ENCODE measurements around the gene TRPM8.

The TRPM8 gene

DNA sequence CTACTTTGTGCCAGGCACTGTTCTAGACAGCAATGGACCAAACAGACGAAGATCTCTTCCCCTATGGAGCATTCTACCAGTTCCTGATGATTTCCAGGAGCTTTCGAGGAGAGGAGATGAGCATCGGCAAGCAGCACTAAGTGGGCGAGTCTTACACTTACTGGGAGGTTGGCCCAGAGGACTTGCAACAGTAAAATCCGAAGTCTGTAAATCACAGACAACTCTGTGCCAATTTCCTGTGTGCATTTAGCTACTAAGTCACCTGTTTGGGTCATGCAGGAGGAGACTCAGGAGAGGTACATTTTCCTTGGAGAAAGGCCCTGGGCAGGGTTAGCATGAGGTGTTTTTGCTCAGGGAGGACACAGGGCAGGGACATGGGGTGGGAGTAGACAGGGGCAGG lies 58.9 kb downstream of the TRPM8 start:
- DNase-seq (ENCODE audit: low read depth): no peak

DNA sequence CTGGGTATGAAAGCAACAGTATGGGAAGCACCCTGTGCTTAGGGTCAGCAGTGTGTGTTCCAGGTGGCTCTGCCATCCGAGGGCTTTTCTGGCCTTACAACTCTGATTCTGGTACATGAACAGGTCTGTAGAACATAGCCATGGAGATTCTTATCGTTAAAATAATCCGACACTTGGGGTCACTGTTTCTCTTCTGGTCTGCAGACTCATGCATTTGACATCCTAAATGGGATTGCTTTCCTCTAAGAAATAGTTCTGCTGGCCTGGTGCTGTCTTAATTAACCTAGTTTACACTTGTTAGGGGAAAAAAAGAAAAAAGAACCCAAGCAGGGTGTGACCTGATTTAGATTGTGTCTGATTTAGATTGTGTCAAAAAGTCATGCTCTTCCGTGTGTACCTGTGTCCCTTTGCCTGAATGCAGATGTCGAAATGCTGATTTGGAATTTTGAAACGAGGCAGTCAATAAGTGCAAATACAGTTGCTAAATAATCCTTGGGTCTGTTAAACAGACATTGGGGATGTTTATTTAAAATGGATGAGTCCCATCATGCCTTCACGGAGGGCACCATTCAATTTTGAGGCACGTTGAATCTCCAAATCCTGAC lies 59.6 kb downstream of the TRPM8 start:
- peak; percentile 1 for DNase-seq (ENCODE audit: low read depth)

DNA sequence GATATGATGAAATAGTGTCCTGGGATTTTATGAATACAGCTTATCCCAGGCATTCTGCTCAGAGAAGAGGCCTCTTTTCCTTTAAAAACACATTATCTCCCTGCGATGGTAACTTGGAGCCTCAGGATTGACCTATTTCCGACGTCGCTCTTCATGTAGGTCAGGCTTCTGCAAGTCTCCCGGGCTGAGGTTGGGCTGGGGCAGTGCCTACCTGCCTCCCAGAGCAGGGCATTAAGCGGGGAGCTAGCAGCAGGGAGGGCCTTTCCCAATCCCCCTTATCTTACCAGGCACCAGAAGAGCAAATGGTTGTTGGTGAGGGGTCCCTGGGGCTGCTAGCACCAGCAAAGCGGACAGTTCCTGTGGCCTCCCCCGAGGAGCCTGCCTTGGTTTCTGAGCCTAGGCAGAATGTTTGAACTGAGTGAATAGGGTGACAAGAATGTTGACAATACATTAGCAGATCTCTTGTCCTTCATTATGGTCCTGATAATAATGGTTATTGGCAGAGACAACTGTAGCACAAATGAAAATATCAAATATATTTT lies 60.2 kb downstream of the TRPM8 start:
- no peak for DNase-seq (ENCODE audit: low read depth)

DNA sequence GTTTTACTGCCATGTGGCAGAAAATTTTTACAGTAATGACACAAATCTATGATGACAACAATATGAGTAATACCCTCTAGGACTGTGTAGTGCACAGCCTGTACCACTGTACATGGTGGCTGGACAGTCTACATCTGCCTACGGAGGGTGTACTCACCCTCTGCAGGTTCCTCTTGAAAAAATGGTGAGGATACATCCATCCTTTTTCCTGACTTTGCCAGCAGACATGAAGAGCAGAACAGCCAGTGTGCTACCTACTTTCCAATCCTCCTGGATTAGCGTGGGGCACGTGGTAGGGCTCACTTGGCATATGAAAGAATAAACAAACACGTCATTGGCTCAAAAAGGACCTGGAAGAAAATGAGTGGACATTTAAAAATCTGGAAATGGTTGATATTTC lies 62.6 kb downstream of the TRPM8 start:
- DNase-seq (ENCODE audit: low read depth): no peak

DNA sequence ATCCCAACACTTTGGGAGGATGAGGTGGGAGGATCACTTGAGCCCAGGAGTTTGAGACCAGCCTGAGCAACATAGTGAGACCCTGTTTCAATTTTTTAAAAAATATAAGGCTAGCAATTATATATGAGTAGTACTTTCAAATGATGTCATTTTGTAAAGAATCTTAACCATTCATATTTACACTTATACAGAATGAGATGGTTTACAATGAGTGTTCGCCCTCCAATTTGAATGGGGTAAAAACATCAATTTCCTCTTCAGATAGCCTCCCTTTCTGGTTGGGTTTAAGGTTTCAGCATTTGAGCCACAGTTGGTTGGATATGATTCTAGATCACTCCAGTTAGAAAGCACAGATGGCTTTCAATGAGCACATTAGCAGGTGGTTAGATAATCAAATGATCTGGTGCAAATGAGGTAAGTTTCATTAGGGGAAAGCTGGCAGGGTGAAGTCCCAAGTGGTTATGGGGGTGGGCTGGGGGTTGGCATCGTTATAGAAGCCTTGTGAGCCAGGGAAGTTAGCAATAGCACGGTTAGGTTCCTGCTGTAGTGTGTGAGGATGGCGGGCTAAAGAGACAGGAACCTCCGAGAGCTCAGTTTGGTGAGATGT lies 63.9 kb downstream of the TRPM8 start:
- no peak for DNase-seq (ENCODE audit: low read depth)

DNA sequence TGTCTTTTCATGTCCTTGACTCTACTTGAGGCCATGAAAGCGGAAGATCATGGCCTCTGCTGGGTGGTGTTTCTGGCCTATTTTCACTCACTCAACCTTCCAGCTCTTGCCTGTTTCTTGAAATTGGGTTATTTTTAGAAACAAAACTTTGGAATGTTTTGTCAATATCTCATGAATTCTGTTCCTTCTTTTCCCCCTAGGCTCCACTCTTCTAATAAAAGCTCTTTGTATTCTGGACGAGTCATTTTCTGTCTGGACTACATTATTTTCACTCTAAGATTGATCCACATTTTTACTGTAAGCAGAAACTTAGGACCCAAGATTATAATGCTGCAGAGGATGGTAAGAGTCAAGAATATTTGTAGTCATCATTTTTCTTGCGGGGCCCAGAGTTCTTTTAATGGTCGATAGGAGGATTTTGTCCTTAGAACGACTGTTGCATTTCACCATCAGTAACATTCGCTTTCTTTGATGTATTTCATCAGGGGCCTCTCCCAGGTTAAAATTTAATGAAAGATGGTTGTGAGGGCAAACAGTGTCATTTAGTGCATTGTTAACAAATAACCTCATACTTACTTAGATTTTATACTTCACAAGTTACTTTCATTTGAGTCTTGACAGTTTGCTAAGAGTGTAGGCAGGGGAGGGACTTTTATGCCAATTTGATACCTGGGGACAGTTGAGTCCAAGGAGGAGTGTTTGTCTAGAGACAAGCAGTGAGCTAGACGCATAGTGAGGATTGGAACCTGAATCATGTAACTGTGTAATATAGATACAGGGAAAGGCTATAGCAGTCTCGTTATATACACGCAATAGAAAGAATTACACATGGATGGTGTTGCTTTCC lies 64.6 kb downstream of the TRPM8 start:
- no peak for DNase-seq (ENCODE audit: low read depth)

DNA sequence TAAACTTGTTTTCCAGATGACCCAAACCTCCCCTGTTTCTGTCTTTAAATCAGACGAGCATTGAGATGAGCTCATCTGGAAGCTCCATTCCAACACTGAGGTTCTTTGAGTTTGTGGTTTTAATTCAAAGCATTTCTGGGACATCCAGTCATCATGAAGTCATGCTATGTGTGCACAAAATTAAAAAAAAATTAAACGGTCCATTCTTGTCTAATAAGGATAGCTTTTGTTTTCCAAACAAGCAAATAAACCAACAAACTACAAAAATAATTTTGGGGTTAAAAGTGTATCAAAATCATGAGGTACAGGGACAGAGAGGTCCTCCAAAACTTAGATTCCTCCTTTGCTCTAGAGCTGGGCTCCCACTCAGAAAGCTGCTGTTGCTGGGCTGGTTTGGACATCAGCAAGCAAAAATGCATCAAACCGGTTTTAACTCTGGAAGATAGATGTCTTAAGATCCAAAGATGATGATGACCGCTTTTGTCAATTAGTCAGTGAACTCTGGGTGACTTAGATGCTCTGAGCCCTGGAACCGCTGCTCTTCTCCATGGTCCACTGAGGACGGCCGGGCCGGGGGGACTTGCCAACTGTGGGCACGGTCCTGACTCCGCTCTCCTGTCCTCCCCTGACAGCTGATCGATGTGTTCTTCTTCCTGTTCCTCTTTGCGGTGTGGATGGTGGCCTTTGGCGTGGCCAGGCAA lies 65.4 kb downstream of the TRPM8 start:
- no peak for DNase-seq (ENCODE audit: low read depth)

DNA sequence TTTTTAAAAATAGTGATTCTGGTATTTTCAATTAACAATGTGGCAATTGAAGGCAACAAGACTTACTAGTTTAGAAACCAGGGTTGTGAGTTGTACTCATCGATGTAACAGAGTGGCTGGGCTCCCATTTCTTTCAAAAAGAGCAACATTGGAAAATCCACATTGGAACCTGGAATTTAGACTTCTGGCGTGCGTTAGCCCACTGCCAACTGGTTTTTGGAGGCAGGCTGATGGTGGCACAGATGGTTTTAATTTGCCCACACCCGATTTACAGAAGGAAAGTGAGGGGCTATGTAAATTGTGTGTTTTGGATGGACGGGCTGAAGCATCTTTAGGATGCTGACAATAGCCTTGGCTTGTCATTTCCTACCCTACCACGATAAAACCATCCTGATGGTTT lies 66.3 kb downstream of the TRPM8 start:
- no peak for DNase-seq (ENCODE audit: low read depth)

DNA sequence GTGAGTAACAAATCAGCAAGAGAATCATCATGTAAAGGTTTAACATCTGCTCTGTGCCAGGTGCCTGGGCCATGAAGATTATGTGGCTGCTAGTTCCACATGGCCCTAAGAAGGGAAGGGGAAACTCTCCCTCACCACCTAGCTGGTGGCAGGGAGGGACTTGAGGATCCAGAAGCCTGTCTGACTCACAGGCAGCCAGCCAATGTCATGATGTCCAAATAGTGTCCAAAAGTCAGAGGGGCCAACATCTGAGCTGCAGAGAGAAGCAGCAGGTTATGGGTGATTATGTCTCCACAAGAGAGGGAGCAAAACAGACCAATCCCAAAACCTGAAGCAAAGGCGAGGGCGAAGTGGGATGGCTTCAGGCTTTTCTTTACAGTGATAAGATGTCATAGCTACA lies 71.4 kb downstream of the TRPM8 start:
- DNase-seq (ENCODE audit: low read depth): no peak

DNA sequence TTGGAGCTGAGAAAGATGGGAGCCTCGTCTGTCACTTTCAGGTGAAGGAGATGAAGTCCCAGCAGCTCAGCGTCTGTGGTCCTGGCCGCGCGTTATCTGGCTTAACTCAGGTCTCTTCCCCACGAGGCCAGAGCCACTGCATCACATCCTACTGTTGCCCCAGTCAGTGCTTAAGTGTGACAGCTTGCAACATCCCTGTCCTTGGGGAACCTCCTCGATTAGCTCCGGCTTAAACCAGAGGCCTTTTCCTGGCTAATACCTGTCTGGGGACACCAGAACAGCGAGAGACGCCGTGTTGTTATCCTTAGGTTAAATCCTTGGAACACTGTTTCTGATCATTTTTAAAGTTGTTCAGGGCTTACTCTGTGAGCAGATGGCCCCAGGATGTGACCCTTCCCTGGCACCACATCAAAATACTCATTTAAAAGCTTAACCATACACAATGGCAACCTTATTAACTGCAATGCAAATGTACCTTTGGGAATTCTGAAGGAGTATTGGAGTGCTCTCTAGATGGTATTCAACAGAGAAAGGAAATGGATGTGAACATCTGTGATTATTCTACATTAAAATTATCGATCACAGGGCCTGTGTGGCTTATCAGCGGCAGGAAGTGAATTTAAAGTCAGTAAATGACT lies 72.2 kb downstream of the TRPM8 start:
- no peak for DNase-seq (ENCODE audit: low read depth)

DNA sequence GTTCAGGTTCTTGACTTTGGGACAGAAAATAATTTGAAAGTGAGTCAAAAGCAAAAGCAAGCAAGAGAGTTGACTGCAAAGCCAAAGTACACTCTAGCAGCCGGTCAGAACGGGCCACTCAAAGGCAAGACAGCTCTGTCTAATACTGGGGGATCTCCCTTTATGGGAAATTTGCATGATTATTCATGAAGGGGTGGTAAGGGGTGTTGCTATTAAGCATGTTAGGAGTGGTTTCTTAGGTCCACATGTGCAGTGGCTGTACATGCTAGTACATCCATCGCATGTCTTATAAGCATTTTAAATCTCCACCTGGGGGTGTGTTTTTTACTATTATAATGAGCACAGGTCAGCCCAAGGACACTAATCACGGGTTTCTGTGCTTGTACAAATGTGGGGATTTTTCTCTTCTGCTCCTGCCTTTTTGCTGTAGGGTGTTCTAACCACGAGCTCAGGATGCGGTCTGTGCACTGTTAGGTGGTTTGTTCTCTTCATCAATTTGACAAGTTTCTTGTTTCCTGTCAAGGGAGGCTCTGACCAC lies 73.2 kb downstream of the TRPM8 start:
- no peak for DNase-seq (ENCODE audit: low read depth)

DNA sequence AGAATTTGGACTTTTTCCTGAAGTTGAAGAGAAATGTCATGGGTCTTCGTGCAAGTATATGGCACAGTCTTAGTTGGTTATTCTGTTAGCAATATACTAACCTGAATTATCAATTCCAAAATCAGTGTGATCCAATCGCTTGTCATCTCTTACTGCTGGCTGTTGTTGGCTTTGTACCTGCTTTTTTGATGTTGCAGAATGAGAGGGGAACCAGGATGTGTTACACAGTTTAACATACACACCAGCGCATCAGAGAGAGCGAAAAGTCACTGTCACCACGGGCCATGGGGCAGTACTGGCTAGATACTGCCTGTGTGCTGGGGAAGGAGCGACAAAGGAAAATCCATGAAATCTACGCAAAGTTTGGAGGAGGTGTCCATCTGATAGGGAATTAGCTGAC lies 74.0 kb downstream of the TRPM8 start:
- DNase-seq (ENCODE audit: low read depth): no peak

DNA sequence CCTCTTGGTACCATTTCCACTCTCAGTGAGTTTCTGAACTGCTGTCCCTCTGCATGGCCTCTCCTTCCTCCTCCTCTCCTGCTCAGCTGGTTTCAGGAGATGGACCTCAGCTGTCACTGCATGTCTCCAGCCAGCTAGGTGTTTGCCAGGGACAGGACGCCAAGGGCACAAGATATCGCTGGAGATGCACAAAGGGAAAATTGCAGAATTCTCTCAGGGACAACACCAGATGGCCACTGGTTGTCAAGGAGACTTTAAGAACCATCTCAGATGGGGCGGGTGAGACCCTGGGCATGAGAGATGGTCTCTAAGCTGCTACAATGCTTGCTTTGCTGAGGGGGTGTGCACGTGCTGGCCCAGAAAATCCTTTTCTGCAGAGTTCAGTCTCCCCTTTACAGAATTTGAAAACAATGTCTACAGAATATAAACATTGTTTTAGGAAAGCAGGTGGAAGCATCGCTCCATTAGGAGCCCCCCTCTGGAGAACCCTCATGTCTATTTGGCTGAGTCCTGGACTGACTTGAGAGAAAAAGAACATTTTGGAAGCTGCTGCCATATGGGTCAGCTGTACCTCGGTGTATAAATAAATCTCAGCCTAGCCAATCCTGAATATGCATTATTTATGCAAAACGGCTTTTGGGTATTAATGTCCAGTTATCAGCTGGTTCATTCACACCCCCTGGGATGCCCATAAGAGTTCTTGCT lies 75.5 kb downstream of the TRPM8 start:
- no peak for DNase-seq (ENCODE audit: low read depth)

DNA sequence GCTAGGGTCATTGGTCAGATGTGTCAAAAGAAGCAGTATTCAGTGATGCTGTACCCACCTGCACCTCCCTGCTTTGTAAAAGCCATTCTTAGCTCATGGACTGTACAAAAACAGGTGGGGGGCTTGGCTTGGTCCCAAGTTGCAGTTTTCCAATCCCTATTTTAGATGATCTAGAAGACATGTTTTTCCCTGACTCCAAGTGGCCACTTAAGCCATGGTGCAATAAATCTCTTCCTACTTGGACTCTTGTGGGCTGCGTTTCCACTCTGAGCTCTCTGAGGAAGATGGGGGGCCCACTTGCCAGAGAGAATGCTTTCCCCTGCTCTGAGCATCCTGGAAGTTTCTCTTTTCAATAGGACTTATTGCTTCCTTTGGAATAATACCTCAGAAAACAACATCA lies 76.3 kb downstream of the TRPM8 start:
- no peak for DNase-seq (ENCODE audit: low read depth)

DNA sequence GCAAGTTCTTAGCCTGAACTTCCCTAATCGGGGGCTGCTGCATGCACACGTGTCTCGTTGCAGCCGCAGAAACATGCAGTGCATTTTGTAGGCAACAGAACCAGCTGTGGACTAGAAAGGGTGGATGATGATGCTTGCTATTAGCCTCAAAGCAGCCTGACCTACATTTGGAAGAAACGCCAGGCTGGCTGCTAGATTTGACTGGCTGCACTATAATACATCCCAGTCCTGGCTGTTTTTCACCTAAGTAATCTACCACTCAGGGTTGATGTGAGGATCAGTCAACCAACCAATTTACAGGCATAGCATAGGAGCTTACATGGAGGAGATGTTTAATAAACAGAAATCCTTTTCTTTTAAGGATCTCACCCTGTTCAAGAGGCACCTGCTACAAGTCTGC lies 77.0 kb downstream of the TRPM8 start:
- no peak for DNase-seq (ENCODE audit: low read depth)

DNA sequence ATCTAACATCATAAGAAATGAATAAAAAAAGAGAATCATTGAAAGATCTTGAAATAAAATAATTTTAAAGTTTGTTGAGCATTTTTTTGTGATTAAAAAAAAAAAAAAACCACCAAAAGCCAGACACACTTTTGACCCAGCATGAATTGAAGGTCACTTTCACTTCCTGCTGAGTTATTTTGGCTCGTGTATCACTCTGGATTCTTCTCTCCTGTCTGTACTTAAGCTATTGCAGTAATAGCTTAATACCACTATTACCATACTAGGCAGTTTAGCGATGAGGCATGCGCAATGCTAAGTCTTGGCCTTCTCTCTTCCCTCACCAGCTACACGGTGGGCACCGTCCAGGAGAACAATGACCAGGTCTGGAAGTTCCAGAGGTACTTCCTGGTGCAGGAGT lies 78.8 kb downstream of the TRPM8 start:
- DNase-seq (ENCODE audit: low read depth): no peak

DNA sequence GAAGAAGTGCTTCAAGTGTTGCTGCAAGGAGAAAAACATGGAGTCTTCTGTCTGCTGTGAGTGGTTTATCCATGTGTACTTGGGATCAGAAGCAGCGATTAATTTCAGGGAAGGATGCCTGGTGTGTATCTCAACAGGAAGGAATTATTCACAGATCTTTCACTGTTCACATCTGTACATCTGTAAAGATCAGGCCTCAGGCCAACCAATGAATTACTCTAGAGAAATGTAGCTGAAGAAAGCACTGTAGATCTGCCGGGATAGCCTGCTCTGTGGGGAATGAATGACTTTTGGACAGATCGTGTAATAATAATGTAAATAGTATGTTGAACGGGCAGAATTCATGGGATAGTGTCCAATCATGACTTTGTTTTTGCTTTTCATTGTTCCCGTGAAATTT lies 79.3 kb downstream of the TRPM8 start:
- DNase-seq (ENCODE audit: low read depth): no peak

DNA sequence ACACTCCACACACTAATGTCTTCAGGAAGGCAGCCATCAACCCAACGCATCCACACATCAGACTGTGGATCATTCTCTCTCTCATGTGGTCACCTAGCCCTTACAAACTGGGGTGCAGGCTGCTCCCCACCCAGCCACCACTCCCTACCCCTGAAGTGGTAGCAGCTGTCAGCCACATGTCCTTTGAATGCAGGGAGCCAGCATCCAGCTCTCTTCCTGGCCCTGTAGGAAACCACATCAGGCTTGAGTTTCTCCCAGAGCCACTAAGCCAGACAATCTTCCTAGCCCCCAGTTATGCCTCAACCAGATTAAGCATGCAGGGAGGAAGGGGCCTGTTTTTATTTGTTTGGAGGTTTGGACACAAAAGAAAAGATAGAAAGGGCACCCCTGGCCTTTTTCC lies 80.5 kb downstream of the TRPM8 start:
- no peak for DNase-seq (ENCODE audit: low read depth)

DNA sequence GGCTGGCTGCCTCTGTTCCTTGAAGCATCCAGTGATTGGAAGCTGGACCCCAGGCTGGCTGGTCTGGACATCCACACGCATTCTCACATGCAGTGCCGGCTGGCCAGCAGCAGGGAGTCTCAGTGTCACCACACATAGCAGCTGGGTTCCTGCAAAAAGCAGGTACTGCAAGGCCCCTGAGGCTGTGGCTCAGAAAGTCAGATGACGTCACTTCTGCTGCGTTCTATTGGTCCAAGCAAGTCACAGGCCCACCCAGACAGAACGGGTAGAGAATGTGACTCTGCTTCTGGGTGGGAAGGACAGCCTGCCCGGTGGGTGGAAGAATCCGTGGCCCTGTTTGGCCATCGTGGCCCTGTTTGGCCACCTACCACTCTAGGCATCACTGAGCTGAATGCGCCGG lies 82.0 kb downstream of the TRPM8 start:
- no peak for DNase-seq (ENCODE audit: low read depth)

DNA sequence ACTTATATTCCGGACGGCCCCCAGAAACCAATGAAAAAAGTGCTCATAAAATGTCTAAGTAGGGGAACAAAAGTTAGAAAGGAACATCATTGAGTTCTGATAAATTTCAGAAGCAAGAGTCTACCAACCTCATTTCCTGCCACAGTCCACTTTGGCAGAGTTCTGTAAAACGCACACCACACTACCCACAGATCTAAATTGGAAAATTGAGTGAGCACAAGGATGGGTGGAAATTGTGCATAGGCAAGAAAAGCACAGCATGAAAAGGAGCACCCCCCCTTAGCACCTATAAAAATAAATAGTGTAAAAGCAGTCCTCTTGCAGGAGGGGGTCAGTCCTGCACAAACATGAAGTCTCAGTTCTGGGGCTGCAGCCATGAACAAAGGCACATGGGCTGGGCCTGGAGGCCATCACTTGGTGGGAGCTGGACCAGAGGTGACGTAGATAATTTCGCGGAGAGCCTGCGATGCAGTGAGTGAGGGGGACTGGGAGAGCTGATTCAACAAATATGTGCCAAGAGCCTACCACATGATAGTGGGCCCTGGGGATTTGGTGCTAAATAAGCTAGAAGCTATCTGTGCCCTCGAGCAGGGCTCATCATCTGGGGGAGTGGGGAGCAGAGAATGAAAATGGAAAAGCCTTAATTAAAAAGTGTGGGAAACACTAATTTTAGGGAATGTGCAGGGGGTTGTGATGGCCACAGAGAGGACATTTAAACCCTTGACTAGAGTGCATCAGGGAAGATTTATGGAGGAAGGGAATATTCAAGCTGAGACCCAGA lies 84.4 kb downstream of the TRPM8 start:
- DNase-seq (ENCODE audit: low read depth): no peak

All from CMK (cell line).